Measurements from ENCODE around the gene TSPAN31.

The TSPAN31 gene

DNA sequence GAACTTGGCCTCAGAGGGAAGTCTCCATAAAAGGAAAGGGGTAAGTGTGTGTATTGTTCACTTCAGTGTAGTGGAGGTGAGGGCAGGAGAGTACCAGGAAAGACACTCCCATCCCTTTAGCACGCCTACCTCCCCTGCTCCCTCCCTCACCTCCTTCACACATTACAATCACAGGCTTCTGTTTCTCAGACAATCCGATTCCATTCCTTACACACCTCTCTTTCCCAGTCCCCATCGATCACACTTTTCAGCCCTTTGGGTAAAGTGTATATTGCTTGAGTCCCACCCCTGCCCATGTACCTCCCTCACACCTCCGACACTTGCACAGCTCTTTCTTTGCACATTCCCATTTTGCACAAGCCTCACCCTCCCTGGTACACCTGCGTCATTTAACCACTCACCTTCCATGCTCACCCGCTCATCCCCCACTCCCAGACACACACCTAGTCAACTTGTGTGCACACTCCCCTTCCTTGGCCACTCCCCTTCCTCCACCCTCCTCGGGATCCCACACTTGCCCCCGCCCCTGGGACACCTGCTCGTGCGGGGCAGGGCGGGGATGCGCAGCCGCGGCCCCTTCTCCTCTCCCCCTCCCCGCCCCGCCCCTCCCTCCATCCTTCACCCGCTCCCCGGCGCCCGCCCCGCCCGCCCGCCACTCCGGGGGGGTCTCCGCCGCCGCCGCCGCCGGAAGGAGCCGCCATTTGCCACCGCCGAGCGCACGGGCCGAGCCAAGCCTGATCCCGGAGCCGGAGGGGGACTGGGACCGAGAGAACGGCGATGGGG lies 9.8 kb downstream of the TSPAN31 start, which contains the start of gene MARCHF9:
Gene MARCHF9 (plus strand): TSS at position 693 of the 783 bp plus-strand sequence. CDS start 426 bp downstream, outside the sequence.
- DNase-seq, result no peak

DNA sequence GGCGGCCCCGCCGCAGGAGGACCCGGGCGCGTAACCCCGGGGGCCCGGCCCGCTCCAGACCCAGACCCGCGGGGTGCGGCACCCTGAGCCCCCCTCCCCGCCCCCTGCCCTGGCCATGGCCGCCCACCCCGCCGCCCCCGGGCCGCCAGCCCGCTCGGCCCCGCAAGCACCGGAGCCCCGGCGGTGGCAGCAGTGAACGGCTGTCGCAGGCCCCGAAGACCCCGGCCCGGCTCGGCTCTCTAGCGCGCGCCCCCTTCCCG lies 10.3 kb downstream of the TSPAN31 start:
- no peak for DNase-seq

GRCh38 chr12:57755454-57756372 lies 10.9 kb downstream of the TSPAN31 start:
- no peak for DNase-seq

DNA sequence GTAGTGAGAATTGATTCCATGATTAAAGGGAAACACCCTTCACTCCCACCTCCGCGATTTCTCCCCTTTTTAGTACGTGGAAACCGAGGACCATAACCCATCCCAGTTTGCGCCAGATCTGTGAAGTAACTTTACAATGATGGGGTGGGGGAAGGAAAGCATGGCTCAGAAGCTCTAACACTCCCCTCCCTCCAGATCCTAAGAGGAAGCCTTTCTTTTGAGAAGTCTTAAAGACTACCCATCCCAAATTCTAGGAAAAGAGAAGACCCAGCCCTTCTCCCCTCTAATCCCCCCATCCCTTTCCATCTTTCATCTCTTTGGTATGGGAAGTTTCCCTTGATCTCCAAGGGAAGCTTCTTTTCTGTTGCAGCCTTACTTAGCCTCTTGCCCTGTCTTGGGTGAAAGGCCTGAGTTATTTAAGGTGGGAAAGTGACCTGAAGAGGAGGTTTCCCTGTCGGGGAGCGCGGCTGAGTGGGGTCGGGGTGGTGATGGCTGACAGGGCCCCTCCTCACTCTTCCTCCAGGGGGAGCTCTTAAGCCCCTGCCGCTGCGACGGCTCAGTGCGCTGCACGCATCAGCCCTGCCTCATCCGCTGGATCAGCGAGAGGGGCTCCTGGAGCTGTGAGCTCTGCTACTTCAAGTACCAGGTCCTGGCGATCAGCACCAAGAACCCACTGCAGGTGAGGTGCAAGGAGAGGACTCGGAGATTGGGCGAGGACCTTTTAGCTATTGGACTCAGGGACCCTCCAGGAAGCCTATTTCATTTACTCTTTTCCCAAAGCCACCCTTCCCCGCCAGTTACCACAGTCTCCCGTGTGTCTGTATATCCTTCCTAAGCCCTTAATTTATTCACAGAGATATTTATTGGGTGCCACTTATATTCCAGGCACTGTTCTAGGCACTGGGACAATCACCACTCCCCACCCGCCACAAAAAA lies 11.8 kb downstream of the TSPAN31 start:
- no peak for DNase-seq

DNA sequence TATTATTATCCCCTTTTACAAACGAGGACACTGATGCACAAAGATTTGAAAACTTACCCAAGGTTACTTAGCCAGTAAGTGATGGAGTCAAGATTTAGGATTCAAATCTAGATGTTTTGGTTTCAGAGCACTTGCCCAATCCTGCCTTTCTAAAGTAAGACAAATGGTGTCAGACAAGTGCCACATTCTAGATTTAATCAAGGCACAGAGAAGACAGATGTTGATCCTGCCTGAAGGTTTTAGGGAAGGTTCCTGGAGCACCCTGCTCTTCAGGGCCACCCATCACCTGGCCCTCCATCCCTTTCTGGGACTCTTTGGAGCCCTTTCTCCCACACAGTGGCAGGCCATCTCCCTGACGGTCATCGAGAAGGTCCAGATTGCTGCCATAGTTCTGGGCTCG lies 12.9 kb downstream of the TSPAN31 start:
- DNase-seq, result no peak

GRCh38 chr12:57758552-57759359 lies 13.9 kb downstream of the TSPAN31 start:
- no peak for DNase-seq

DNA sequence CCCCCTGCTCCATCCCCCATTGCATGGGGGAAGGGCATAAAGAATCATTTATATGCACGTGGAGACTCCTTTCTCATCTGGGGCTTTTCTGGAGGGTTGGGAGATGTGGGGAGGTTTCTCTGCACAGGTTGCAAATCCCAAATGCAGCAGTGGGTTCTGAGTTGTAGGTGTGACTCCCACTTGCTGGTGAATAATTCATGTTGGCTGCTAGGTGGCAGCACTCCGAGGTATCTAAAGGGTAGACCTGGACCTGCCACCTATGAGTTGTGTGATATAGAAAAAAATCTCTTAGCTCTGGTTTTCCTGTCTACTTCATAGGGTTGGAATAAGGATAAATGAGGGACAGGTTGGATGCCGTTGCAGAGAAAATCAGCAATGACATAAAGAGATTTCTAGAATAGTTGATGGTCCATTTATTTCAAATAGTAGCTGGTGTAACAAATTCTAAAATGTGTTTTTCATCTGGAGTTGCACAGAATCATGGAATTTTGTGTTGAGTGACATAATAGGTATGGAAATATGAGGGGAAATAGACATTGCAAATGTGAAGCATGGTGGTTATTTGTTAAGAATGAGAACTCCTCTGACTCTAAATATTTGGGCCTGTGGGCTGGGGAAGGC lies 14.6 kb downstream of the TSPAN31 start:
- DNase-seq, result no peak

GRCh38 chr12:57760347-57760982 lies 15.6 kb downstream of the TSPAN31 start:
- no peak for DNase-seq

GRCh38 chr12:57761391-57761998 lies 16.7 kb downstream of the TSPAN31 start:
- no peak for DNase-seq

- DNase-seq, result no peak
Measured at GRCh38 chr12:57762463-57762862, 17.6 kb downstream of the TSPAN31 start.

DNA sequence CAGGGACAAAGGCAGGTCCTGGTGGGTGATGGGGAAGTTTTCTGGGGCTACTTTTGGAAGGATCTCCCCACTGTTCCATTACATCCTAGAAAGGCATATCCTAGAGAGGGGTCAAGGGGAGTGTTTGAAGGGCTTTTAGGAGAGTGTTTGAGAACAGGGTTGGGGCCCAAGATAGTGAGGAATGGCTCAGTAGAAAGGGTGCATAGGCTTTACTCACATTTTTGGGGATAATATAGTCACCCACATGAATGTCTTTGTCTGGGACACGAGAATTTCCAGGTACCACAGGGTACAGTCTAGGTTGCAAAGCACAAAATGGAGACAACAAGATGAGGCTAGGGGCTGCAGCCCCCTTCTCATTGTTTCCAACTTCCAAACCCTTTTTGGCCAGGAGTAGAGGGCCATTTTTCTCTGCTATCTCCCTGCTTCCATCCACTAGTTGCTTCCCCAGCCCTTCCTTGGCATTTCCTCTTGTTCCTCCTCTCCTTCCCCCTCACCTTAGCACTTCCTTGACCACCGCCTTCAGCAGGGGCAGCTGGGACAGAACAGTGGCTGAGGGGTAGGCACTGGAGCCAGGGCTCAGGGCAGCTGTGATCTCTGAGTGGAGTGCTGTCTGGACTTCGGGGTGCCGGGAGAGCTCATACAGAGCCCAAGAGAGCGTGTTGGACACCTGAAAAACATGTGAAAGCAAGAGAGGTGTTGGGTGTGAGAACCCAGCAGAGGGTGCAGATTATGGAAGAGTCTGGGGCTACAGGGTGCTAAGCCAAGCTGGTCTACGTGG lies 19.2 kb downstream of the TSPAN31 start:
- DNase-seq, result no peak

DNA sequence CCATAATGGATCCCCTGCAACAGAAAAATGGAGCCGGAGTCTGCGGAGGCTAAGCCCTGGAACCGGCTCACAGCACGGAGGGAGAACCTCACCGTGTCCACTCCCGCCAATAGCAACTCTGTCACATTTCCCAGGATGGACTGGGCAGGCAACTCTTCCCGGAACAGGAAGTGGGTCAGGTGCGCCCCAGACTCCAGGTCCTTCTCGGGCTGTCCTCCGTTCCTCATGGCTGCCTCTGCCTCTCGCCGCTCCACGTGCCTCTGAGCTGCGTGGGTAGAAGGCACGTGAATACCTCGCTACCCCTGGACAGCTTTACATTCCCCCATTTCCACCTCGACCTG lies 19.8 kb downstream of the TSPAN31 start:
- no peak for DNase-seq

- DNase-seq, result no peak
Measured at GRCh38 chr12:57765003-57765697, 20.3 kb downstream of the TSPAN31 start.

DNA sequence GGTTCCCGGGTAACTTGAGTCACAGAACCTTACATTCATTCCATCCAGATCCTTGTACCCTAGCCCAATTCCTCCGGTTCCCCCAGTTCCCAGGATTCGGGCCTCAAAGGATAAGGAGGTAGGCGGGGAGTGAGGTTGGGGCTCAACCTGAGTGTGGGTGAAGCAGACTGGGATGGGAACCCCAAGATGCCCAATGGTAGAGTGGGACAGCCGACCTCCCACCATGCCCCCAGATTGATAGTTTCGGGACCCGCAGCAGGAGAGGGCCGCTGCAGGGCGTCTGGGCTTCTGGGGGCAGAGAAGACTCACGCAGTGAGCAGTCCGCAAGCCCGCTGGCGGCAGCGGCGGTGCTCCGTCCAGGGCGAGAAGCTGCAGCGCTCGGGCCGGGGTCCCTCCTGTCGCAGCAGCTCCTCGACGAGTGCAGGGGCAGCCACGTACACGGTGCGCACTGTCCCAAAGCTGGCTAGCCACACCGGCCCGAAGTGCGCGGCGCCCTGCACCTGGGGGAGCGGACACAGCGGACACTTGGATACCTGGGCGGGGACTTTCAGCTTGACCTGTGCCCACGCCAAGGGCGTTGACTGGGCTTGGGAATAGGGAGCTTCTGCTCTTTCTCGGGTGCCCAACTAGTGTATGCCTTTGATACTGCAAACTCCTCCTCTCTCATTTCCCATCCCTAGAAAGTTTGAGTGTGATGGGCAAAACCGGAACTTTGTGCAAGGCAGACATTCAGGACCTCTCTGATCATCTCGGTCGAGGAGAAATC lies 21.0 kb downstream of the TSPAN31 start:
- no peak for DNase-seq

GRCh38 chr12:57766464-57767304 lies 21.8 kb downstream of the TSPAN31 start, which contains the start of gene CYP27B1:
TSS of gene CYP27B1 (minus strand) at chr12:57767078. CDS start at chr12:57767041, 37 bp downstream.
- no peak for DNase-seq

GRCh38 chr12:57767305-57767698 lies 22.5 kb downstream of the TSPAN31 start:
- no peak for DNase-seq

- no peak for DNase-seq
Measured at GRCh38 chr12:57767876-57768275, 23.0 kb downstream of the TSPAN31 start.

Measured in fibroblast of skin of scalp (primary cell).